GM04503 (cell line): ENCODE measurements around the gene CSK.
"Not testable (repeated sequence)": the region's sequence is repeated elsewhere in the genome, so short reads cannot be mapped to it uniquely, and the experiment has no call there.

Source experiments
- DNase-seq: peaks from one replicate; pipeline ENCODE4 v3.0.0-alpha.2; 2012; ENCODE audit warnings: low read depth

Gene CSK

GRCh38 chr15:74770211-74770903, 11.5 kb upstream of the CSK start:
- DNase-seq, result no peak

- no peak for DNase-seq
These were observed 8.6 kb upstream of the CSK start for GRCh38 chr15:74773329-74773728.

DNA sequence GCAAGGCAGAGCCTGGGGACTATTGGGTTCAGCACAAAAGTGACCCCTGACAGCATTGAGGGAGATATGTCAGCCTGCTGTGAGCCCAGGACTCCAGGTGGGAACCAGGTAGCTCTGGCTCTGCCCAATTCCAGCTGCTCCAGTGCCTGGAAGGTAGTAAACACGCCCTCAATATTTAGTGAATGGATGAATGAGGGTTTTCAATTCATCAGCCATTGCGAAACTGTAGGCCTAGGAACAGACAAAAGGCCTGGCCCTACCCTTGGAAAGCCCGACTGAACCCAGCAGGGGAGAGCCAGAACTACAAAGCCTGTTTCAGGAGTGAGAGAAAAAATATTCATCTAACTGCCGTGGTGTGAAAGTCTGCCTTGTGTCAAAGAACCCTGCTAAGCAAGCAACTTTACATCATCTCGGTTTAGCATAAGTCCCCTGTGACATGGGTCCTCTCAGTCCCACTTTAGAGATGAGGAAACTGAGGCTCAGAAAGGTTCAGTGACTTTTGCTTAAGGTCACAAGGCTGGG, 8.1 kb upstream of the CSK start:
- no peak for DNase-seq

DNA sequence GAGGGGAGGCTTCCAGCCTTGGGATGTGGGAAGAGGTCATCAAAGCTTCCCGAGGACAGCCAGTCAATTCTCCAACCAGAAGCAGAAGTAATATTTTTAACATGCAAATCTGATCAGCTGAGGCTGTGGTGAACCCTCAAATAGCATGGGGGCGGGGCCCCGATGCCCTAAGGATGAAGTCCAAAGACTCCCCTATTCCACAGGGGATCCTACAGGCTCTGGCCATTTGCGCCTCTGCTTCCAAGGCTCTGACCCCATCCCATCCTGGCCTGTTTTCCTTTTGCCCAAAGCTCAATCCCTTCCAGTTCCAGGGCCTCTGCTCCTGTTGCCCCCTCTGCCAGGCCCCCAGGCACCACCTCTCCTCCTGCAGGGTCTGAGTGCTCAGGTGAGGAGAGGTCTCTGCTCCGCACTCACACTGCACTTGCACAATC, 6.7 kb upstream of the CSK start:
- no peak for DNase-seq

DNA sequence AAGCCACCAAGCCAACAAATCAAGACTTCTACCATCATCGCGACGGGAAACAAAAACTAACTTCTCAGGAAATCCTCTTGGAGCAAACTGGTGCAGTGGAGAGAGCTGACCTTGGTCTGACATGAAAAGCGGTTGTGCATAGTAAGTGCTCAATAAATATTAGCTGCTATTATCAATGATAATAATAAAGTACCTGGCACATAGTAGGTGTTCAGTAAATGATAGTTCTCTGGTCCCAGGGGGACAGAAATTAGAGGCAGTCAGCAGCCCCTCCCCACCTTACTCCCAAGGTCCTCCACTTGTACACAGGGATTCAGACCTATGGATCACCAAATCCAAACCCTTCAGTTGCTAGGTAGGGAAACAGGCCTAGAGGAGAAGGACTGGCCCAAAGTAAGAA, 6.0 kb upstream of the CSK start:
- DNase-seq, result no peak

DNA sequence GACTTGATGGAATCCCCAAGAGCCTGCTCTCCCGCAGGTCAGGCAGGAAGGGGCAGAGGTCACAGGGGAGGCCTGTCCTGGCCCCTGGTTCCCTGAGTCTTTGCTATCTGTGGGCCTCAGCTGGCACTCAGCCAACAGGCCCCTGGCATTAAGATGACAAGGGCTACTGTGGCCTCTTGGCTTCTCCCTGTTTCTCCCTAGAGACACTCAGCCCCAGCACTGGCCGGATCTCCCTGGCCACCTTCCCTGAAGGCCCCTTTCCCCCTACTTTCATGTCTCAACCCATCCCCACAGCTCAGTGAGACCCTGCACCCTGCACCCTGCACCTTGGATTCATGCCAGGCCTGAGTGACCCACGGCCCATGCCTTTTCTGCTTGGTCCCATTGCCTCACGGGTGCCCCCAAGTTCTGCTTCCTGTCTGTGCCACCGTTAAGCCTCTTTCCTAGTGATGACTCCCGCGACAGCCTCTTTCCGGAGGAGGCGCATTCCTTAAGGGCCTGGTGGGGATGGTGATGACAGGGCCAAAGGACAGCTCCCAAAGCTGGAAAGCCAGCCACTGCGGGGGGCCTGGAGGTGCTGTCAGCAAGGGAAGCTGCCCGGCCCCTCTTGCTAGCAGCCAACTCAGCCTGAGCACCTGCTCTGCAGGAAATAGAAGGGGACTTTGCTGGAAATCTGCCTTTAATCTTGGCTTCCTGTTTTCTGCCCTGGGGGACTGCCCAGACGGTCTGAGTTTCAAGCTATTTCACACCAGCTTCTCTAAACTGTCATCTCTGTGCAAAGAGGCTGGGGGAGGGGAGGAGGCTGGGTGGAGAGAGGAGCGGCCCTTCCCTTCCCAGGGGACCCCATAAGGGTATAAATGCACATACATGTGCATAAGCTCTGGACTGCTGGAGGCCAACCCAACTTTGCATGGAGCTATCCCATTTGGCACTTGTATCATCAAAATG, 4.8 kb upstream of the CSK start:
- DNase-seq, result no peak

- no peak for DNase-seq
These were observed 3.9 kb upstream of the CSK start for GRCh38 chr15:74777769-74778598.

DNA sequence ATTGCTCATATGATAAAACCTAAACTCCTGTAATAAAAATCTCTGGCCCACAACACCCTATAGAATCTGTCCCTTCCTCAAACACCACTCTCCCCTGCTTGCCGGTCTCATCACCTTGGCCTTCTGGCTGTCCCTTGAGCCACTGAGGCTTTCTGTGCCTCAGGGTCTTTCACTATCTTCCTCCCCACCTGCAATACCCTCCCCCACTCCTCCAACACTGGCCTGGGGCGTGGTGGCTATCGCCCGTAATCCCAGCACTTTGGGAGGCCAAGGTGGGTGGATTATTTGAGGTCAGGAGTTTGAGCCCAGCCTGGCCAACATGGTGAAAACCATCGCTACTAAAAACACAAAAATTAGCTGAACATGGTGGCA, 3.3 kb upstream of the CSK start:
- DNase-seq, result no peak

- no peak for DNase-seq
These were observed 2.7 kb upstream of the CSK start for GRCh38 chr15:74779162-74779648.

DNA sequence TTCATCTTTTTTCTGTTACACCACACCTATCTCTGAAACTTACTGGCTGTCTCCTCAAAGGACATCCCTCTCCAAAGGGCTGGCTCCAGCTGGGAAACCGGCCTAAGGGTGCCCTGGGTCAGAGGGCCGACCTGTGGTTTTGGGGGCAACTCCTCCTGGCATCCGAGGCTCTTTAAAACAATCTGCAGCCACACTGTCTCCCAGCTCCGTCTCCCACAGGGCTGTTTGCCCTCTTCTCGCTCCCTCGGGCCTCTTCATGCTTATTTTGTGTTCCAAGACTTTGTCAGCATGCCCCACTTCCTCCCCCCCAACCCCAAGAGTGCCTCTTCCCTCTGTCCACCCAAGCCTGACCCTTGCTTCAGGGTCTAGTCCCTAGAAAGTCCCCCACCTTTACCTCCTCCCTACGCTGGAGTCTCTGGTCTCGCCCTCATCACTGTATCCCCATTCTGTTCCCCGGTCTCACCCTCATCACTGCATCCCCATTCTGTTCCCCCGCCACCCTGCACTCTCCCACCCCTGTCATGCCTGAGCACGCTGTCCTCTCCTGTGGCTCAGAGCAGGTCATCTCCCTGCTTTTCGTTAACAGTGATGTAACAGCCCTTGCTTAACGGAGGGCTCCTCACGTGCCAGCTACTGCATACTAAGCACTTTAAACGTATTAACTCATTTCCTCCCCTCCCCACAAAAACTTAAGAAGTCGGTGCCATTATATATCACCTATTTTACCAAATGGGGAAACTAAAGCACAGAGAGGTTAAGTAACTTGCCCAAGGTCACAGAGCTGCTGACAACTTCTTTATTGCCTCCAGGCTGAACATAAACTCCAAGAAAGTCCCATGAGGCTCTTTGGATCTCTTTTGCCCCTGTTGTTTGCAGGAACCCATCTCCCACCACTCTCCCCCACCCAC, 1.1 kb upstream of the CSK start:
- no peak for DNase-seq

- DNase-seq, result no peak
These were observed 585 bp downstream of the CSK start for GRCh38 chr15:74782259-74783071.

GRCh38 chr15:74783072-74783807, 1.4 kb downstream of the CSK start:
- no peak for DNase-seq

GRCh38 chr15:74783808-74784175, 1.9 kb downstream of the CSK start:
- no peak for DNase-seq

GRCh38 chr15:74784426-74785193, 2.7 kb downstream of the CSK start:
- no peak for DNase-seq

DNA sequence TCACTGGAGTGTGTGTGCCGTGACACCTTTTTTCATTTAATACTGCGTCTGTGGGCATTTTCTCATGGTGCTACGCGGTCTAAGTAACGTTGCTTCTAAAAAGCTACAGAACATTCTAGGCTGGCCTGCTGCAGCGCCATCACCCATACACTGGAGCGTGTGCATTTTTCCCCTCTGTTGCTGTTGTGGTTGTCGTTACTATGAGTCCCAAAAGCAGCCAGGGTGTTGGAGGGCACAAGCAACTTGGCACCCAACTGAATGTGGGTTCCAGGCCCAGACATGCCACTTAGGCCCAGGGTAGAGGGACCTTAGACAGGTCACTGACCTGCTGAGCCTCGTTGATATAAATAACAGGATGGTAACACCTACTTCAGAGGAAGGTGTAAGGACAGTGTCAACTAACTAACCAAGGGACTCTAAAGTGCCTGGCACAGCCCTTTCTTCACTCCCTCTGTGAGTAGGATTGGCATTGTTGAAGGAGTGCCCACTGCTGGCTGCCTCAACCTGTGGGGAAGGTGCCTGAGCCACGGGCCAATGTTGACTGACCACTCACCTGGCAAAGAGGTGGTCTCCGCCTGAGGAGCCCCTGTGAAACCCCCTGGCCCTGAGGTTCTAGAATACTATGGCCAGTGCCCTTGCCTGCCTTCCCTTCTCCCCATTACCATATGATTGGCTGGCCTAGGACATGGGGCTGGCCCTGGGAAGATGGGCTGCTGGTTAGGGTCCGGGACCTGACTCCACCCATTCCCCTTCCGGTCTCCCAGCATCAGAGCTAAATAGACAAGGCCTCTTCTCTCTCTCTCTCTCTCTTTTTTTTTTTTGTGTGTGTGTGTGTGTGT, 3.5 kb downstream of the CSK start:
- DNase-seq, result no peak

- not testable (repeated sequence) for DNase-seq
These were observed 4.2 kb downstream of the CSK start for GRCh38 chr15:74786081-74786480.

DNA sequence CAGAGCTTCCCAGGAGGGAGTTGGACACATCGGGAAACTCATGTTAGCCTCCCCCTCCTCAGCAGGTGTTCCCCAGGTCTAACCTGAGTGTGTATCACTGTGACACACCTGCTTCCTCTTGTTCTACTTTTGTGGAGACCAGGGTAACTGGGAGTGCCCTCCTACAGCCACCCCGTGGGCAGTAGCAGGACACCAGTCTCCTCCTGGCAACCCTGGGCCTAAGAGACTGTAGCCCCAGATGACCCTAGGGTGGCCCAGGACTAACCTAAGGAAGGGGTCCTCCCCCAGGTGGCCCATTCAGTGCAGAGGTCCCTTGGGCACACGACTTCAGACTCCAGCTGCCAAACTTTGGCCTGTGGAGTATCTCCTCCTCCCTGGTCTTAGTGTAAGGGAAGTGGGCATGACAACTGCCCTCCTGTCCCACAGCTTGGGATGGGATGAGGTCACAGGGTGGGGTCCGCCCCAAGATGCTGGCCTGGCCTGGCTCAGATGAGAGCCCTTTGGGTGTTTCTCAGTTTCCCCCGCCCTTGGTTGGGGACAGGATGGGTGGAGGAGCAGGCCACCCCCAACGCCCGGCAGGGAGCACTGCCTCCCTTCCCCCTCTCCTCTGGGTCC, 4.8 kb downstream of the CSK start:
- no peak for DNase-seq
